Testis (tissue), 3 donors: ENCODE measurements around the gene PI4KA. TPM values are rescaled to one million over a fixed set of nuclear protein-coding genes. Genes with fewer than 3 reads are reported as not detected.

Experiments
- DNase-seq: peaks from one replicate; pipeline ENCODE4 v3.0.0-alpha.2; 2019
- H3K27ac ChIP-seq, 2 donors: fragments of 200-600 bp; sonication (generic); one replicate each; pipeline ENCODE4 v1.5.1; 2019
- H3K27me3 ChIP-seq: fragments of 200-600 bp; sonication (generic); one replicate; pipeline ENCODE4 v1.5.1; 2019
- H3K36me3 ChIP-seq: fragments of 200-600 bp; sonication (generic); one replicate; pipeline ENCODE4 v1.5.1; 2017; ENCODE audit warnings: low read depth; ENCODE audit errors: missing control alignments
- H3K4me1 ChIP-seq: fragments of 200-600 bp; sonication (generic); one replicate; pipeline ENCODE4 v1.5.1; 2019
- H3K4me3 ChIP-seq, 2 donors: fragments of 200-600 bp; sonication (generic); one replicate each; pipeline ENCODE4 v1.5.1; 2017 to 2019
- H3K9me3 ChIP-seq: fragments of 200-600 bp; sonication (generic); one replicate; pipeline ENCODE4 v1.5.1; 2017
- POLR2A ChIP-seq: fragments of 450-650 bp; IDR thresholded peaks from one replicate; pipeline ENCODE4 v1.6.1; 2017; ENCODE audit warnings: antibody characterized with exemption, mild to moderate bottlenecking, moderate library complexity
- WGBS, 2 donors: methylation state at CpG; one replicate each; pipeline ENCODE4 v1.1.5; 2018; 5-methylcytosine and 5-hydroxymethylcytosine counted together
- intact Hi-C: fragments of 100-400 bp; cut with DNase I; formaldehyde crosslinking; loops from one replicate; pipeline ENCODE4 v1.15.1; 2023; ENCODE audit warnings: low total_unique reads
- polyA plus RNA-seq: library from polyadenylated mRNA; stranded (reverse); fragments of 350-450 nt; fragmentation: Illumina TruSeq; extraction: RNeasy Lipid Tissue Mini Kit (QIAGEN cat#74804); gene quantifications from one replicate; pipeline ENCODE4 v1.2.3, GENCODE V29; 2014; ENCODE audit warnings: low read depth, low replicate concordance; ENCODE audit not compliant: insufficient read depth
- total RNA-seq, 2 donors: library from RNA; depleted of rRNA; stranded (reverse); fragments of >200 nt; gene quantifications; one replicate each; pipeline ENCODE4 v1.2.3, GENCODE V29; 2016
- TF ChIP-seq, protein P1 (sequence below), 3 experiments: fragments of 450-650 bp in 2 of 3; fragments of 200-600 bp in 1 of 3; sonication (generic) in 1 of 3; IDR thresholded peaks; one replicate each; pipeline ENCODE4 v1.5.1; 2016 to 2019; ENCODE audit warnings: antibody characterized with exemption in 3 of 3, mild to moderate bottlenecking in 2 of 3, moderate library complexity in 1 of 3

Gene PI4KA
- total and polyA plus RNA-seq, 3 donors from 2014 or later, result 124 to 196 (median 140) TPM

DNA sequence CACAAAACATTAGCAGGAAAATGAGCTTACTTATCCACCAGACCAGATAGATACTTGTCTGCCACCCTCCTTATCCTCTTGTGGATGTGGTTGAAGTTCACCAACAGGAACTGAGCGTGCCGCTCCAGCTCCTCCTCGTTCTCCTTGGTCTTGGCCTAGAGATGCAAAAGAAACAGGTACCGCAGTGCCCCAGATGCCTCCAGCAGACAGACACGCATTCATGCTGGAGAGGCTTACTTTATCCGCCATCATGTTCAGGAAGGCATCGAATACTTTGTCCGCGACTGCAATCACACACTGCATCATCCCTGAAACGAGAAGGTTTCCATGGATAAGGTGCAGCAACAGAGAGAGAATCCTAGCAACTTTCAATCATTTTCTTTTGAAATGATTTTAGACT, 105.7 kb downstream of the PI4KA start:
- 94% methylated on average over 10 of the region's 10 CpGs for WGBS, 2 donors
- no peak for DNase-seq
- Histone ChIP-seq H3K27me3 (no peaks in the 10 kb centered on the region), H3K9me3 (no peaks in the 10 kb centered on the region), H3K27ac (no peak overlapping the region), H3K4me3 (no peak overlapping the region), H3K36me3 (no peaks in the 10 kb centered on the region), H3K4me1 (peaks cover 6% of the 10 kb centered on the region)
- intact Hi-C loops, result no loop called here
- TF ChIP-seq, protein P1, sequence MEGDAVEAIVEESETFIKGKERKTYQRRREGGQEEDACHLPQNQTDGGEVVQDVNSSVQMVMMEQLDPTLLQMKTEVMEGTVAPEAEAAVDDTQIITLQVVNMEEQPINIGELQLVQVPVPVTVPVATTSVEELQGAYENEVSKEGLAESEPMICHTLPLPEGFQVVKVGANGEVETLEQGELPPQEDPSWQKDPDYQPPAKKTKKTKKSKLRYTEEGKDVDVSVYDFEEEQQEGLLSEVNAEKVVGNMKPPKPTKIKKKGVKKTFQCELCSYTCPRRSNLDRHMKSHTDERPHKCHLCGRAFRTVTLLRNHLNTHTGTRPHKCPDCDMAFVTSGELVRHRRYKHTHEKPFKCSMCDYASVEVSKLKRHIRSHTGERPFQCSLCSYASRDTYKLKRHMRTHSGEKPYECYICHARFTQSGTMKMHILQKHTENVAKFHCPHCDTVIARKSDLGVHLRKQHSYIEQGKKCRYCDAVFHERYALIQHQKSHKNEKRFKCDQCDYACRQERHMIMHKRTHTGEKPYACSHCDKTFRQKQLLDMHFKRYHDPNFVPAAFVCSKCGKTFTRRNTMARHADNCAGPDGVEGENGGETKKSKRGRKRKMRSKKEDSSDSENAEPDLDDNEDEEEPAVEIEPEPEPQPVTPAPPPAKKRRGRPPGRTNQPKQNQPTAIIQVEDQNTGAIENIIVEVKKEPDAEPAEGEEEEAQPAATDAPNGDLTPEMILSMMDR (IDR thresholded peaks at IDR 0.05), result no peak

DNA sequence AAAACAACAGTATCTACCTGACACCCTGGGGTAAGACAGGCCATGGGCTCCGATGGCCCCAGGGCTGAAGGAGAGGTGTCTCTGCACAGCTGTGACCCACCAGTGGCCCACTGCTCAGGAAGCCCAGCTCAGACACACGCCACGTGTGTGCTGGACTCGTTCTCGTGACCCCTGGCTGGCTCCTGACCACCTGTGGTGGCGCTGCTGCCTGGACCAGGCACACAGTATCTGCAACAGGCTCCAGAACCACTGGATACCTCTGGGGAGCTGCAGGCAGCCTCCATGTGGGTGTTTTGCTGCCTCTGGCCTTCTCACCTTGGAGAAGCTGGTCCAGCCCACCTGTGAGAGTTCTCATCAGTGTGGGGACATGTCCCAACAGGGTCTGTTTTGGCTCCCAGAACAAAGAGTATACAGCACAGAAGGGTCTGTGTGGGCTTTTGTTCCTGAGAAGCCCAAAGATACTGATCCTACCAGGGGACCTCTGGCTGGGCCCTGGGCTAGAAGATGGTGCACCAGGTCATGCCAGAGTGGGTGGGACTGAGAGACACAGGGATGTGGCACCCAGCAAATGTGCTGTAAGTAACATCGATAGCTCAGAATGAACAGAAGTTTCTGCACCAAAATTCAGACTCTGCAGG, 106.4 kb downstream of the PI4KA start:
- intact Hi-C loops, result no loop called here
- no peak for DNase-seq
- H3K36me3 ChIP-seq, result no peaks in the 10 kb centered on the region
- no peak overlapping the region for H3K4me3 ChIP-seq
- TF ChIP-seq POLR2A, result no peak
- TF ChIP-seq, protein P1 (IDR thresholded peaks at IDR 0.05), result no peak
- WGBS, 2 donors, result 92 to 100% methylated on average over 3 to 7 of the region's 7 CpGs
- no peaks in the 10 kb centered on the region for H3K27me3 ChIP-seq
- H3K9me3 ChIP-seq, result no peaks in the 10 kb centered on the region
- H3K27ac ChIP-seq, result no peak overlapping the region
- H3K4me1 ChIP-seq, result peaks cover 6% of the 10 kb centered on the region

DNA sequence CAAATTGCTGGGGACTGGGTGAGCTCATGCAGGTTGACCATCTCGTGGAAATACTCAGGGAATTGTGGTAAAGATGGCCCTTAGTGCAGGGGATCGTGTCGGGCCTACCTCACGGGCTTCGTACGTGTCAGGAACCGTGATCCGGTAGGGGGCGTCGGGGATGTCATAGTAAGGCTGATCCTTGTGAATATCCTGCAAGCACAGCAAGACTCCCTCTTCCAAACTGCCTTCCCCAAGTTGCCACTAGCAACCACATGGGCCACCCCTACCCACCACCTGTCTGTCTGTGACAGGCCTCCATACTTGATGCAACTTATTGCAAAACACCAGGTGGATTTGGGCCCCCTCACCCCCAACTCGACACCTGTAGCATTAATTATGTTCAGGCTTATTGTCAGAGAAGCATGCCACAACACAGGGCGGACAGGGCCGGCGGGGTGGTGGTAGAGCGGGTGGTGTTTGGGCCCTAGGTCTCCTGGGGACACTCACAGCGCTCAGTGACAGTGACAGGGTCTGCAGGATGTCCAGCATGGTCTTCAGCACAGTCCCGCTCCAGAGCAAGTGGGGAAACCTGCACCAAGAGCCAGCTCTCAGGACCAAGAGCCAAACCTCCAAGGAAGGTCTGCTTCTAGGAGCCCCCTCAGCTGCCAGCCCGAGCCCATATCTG, 107.3 kb downstream of the PI4KA start:
- H3K9me3 ChIP-seq, result no peaks in the 10 kb centered on the region
- no peaks in the 10 kb centered on the region for H3K27me3 ChIP-seq
- no peak for TF ChIP-seq POLR2A
- TF ChIP-seq, protein P1 (IDR thresholded peaks at IDR 0.05), result no peak
- DNase-seq, result no peak
- H3K4me1 ChIP-seq, result peaks cover 6% of the 10 kb centered on the region
- no peaks in the 10 kb centered on the region for H3K36me3 ChIP-seq
- intact Hi-C loops, result no loop called here
- H3K27ac ChIP-seq, result no peak overlapping the region
- no peak overlapping the region for H3K4me3 ChIP-seq
- WGBS, 2 donors, result 87 to 94% methylated on average over 17 to 18 of the region's 18 CpGs

DNA sequence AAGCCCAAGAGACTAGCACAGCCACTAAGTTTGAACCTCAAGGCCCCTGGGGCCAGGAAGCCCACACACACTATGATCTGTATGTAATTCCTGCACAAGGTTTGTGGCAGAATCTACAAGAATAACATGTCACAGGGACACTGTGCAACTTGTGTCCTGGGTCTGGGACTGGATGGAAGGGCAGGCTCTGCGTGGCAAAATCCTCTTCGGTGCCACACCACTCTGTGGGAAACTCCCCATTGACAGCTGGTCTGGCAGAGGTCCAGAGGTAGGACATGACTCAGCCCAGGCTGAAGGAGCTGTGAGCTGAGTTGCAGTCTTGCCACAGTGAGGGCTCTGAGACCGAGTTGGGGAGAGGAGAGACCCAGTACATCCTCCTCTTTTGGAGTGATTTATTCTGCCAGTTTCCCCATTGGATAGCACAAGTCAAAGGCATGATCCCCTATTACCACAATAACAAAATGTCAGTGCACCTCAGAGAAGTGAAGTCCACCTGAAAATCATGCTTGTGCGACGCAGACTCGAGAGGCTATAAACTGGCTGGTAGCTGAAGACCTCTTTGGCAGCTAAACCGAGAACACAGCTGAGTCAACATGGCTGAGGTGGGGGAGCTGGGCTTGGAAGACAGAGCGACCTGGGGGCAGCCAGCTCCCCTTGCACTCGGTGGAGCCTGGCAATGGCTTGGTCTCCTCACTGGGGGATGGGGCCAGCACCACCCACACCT, 108.0 kb downstream of the PI4KA start:
- TF ChIP-seq, protein P1 (IDR thresholded peaks at IDR 0.05), result no peak
- TF ChIP-seq POLR2A, result no peak
- peak; percentile 62 for DNase-seq
- no peaks in the 10 kb centered on the region for H3K9me3 ChIP-seq
- H3K27ac ChIP-seq, result no peak overlapping the region
- no peaks in the 10 kb centered on the region for H3K36me3 ChIP-seq
- WGBS, 2 donors, result 44 to 76% methylated on average over 8 to 9 of the region's 9 CpGs
- H3K4me1 ChIP-seq, result peaks cover 6% of the 10 kb centered on the region
- H3K4me3 ChIP-seq, result no peak overlapping the region
- intact Hi-C loops, result no loop called here
- no peaks in the 10 kb centered on the region for H3K27me3 ChIP-seq
